ENCODE results near the gene BCAS4.

The BCAS4 gene

DNA sequence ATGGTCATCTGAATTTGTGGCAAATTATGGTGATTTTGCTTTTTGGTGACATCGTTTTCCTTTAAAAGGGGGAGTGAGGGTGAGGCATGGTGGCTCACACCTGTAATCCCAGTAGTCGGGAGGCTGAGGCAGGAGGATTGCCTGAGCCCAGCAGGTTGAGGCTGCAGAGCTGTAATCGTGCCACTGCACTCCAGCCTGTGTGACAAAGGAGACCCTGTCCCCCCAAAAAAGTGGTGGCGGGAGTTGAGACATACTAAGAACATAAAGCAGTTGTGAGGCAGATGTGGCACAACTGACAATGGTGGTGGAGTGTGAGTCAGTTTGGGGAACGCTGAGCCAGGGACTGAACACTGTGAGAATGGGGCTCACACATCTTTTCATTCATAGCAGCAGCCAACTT is 90.9 kb downstream of the BCAS4 start:
- no peaks in the 10 kb centered on the region for H3K9me3 Mint-ChIP-seq
- no peak overlapping the region for H3K27ac Mint-ChIP-seq
- no peak overlapping the region for H3K4me3 Mint-ChIP-seq
- no peaks in the 10 kb centered on the region for H3K4me1 Mint-ChIP-seq
- TF ChIP-seq CTCF (IDR thresholded peaks at IDR 0.05): no peak
- peaks cover 52% of the 10 kb centered on the region for H3K36me3 Mint-ChIP-seq (ENCODE audit: low read depth)
- no peak for DNase-seq
- peaks cover 4% of the 10 kb centered on the region for H3K27me3 Mint-ChIP-seq (ENCODE audit: low read depth, poor library complexity)

DNA sequence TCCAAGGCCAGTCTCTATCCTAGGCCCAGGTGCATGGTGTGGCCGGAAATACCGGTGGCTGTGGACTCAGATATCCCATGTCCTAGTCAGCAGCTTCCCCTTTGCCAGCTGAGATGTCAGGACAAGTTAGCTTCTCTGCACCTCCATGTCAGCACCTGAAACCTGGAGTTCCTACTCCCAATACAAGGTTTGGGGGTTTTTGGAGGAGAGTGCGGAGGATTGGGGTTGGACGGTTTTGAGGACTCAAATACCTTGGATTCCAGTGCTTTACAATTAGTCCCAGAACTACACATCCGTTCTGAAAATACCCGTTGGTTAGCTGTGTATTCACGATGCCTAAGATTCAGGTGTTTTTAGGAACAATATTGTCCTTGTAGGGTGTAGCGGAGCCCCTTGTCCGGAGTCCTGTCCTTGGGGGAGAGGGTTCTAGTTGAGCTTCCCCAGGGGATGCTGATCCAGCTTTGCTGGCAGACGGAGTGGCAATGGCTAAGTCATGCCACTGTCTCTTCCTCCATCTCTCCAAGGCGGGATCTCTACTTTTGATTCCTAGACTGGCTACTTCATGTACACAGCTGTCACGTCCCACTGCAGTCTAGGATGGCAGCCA is 91.4 kb downstream of the BCAS4 start:
- no peak for TF ChIP-seq CTCF (IDR thresholded peaks at IDR 0.05)
- no peak for DNase-seq
- peaks cover 4% of the 10 kb centered on the region for H3K27me3 Mint-ChIP-seq (ENCODE audit: low read depth, poor library complexity)
- H3K36me3 Mint-ChIP-seq (ENCODE audit: low read depth): peaks cover 57% of the 10 kb centered on the region
- no peak overlapping the region for H3K27ac Mint-ChIP-seq
- H3K9me3 Mint-ChIP-seq: no peaks in the 10 kb centered on the region
- no peak overlapping the region for H3K4me3 Mint-ChIP-seq
- H3K4me1 Mint-ChIP-seq: no peaks in the 10 kb centered on the region

DNA sequence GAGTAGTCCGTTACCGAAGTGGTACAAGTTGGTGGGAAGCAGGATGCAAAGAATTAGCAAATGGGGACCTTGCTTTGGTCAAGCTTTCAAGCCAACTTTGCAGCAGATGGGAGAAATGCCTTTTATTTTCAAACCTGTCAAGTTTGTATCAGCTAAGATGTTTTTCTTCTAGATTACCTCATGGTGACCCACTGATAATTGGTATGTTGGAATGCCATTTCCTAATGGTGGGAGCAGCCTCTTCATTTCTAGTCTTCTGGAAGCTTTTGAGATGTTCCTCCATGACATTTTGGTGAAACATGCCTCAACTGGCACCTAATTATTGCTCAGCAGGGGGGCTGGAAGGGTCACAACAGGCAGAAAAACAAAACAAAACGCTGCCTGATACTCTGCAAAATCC is 92.7 kb downstream of the BCAS4 start:
- Mint-ChIP-seq H3K27me3 (ENCODE audit: low read depth, poor library complexity) (peaks cover 4% of the 10 kb centered on the region), H3K4me3 (no peak overlapping the region), H3K4me1 (no peaks in the 10 kb centered on the region), H3K9me3 (no peaks in the 10 kb centered on the region), H3K36me3 (ENCODE audit: low read depth) (peaks cover 61% of the 10 kb centered on the region), H3K27ac (peak overlapping the region; percentile 76)
- no peak for DNase-seq
- TF ChIP-seq CTCF (IDR thresholded peaks at IDR 0.05): no peak

DNA sequence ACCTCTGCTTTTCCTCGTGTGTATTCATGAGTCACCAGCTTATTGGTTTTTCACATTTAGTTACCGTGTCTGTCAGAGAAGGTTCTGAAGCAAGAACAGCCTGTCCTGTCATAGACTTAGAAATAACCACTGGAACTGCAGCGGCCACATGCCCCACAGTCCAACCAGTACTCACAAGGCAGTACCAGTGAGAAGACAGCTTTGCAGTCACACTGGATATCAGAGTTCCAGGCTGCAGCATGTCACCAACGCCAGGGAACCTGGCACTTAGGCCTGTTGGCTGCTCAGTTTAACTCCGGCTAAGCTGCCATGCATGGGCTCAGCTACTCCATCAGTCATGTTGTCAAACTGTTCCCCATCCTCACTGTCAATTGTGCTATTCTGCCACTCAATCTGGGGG is 96.3 kb downstream of the BCAS4 start:
- Mint-ChIP-seq H3K9me3 (no peaks in the 10 kb centered on the region), H3K27ac (peak overlapping the region; percentile 81), H3K4me1 (no peaks in the 10 kb centered on the region), H3K4me3 (no peak overlapping the region), H3K27me3 (ENCODE audit: low read depth, poor library complexity) (no peaks in the 10 kb centered on the region), H3K36me3 (ENCODE audit: low read depth) (peaks cover 85% of the 10 kb centered on the region)
- no peak for DNase-seq
- no peak for TF ChIP-seq CTCF (IDR thresholded peaks at IDR 0.05)

- no peaks in the 10 kb centered on the region for H3K9me3 Mint-ChIP-seq
- peak overlapping the region; percentile 53 for H3K27ac Mint-ChIP-seq
- H3K36me3 Mint-ChIP-seq (ENCODE audit: low read depth): peaks cover 94% of the 10 kb centered on the region
- no peak overlapping the region for H3K4me3 Mint-ChIP-seq
- no peaks in the 10 kb centered on the region for H3K4me1 Mint-ChIP-seq
- H3K27me3 Mint-ChIP-seq (ENCODE audit: low read depth, poor library complexity): no peaks in the 10 kb centered on the region
- DNase-seq: no peak
- TF ChIP-seq CTCF (IDR thresholded peaks at IDR 0.05): no peak
These were observed 97.5 kb downstream of the BCAS4 start for GRCh38 chr20:50892394-50892793.

- no peak overlapping the region for H3K27ac Mint-ChIP-seq
- H3K36me3 Mint-ChIP-seq (ENCODE audit: low read depth): peaks cover 96% of the 10 kb centered on the region
- H3K4me1 Mint-ChIP-seq: no peaks in the 10 kb centered on the region
- no peak for DNase-seq
- no peaks in the 10 kb centered on the region for H3K27me3 Mint-ChIP-seq (ENCODE audit: low read depth, poor library complexity)
- no peak overlapping the region for H3K4me3 Mint-ChIP-seq
- H3K9me3 Mint-ChIP-seq: no peaks in the 10 kb centered on the region
- TF ChIP-seq CTCF (IDR thresholded peaks at IDR 0.05): no peak
These were observed 98.8 kb downstream of the BCAS4 start for GRCh38 chr20:50893620-50894019.

Measured in nephron progenitor cell (in vitro differentiated cells).